D341Med (cell line): ENCODE measurements around the gene SLC25A43.

Experiments
- DNase-seq: peaks from one replicate; pipeline ENCODE4 v3.0.0; 2012; ENCODE audit warnings: low spot score

The SLC25A43 gene

GRCh38 chrX:119497185-119497584 is 98.0 kb downstream of the SLC25A43 start:
- DNase-seq = no peak

GRCh38 chrX:119500061-119500800 is 101.1 kb downstream of the SLC25A43 start:
- DNase-seq = no peak

GRCh38 chrX:119501511-119502148 is 102.5 kb downstream of the SLC25A43 start:
- DNase-seq = no peak

GRCh38 chrX:119502727-119503483 is 103.8 kb downstream of the SLC25A43 start:
- DNase-seq = no peak

GRCh38 chrX:119503484-119503861 is 104.3 kb downstream of the SLC25A43 start:
- DNase-seq = no peak
